ENCODE results near the gene TGFB3. TPM values are rescaled to one million over a fixed set of nuclear protein-coding genes. Genes with fewer than 3 reads are reported as not detected.

Gene TGFB3
- total RNA-seq, 1 donor from 2014 or later = 1.3 TPM

- no peak overlapping the region for H3K4me3 ChIP-seq (ENCODE audit: low read depth, low read length)
- no peak for DNase-seq (ENCODE audit: low read depth)
- no peak for TF ChIP-seq CTCF (conservative IDR thresholded peaks at IDR 0.05; ENCODE audit: low read depth, low read length)
Measured at GRCh38 chr14:76002383-76002782, 20.6 kb upstream of the TGFB3 start.

GRCh38 chr14:75999511-76000190 is 17.9 kb upstream of the TGFB3 start:
- no peak for TF ChIP-seq CTCF (conservative IDR thresholded peaks at IDR 0.05; ENCODE audit: low read depth, low read length)
- DNase-seq (ENCODE audit: low read depth) = no peak

GRCh38 chr14:75996488-75996887 is 14.7 kb upstream of the TGFB3 start:
- no peak for DNase-seq (ENCODE audit: low read depth)
- no peak for TF ChIP-seq CTCF (conservative IDR thresholded peaks at IDR 0.05; ENCODE audit: low read depth, low read length)
- no peak overlapping the region for H3K4me3 ChIP-seq (ENCODE audit: low read depth, low read length)

More at GRCh38 chr14:75999511-76000190, 17.9 kb upstream of the TGFB3 start:
- no peak overlapping the region for H3K4me3 ChIP-seq (ENCODE audit: low read depth, low read length)

- no peak overlapping the region for H3K4me3 ChIP-seq (ENCODE audit: low read depth, low read length)
- no peak for TF ChIP-seq CTCF (conservative IDR thresholded peaks at IDR 0.05; ENCODE audit: low read depth, low read length)
- no peak for DNase-seq (ENCODE audit: low read depth)
Measured at GRCh38 chr14:75995372-75996041, 13.7 kb upstream of the TGFB3 start.

GRCh38 chr14:75993567-75994041 is 11.8 kb upstream of the TGFB3 start:
- no peak for DNase-seq (ENCODE audit: low read depth)
- peak; percentile 55 for TF ChIP-seq CTCF (conservative IDR thresholded peaks at IDR 0.05; ENCODE audit: low read depth, low read length)
- no peak overlapping the region for H3K4me3 ChIP-seq (ENCODE audit: low read depth, low read length)

GRCh38 chr14:75991753-75992152 is 10.0 kb upstream of the TGFB3 start:
- no peak overlapping the region for H3K4me3 ChIP-seq (ENCODE audit: low read depth, low read length)
- DNase-seq (ENCODE audit: low read depth) = no peak
- no peak for TF ChIP-seq CTCF (conservative IDR thresholded peaks at IDR 0.05; ENCODE audit: low read depth, low read length)

Data from epithelial cell of proximal tubule (primary cell).